Aorta (tissue), 5 donors: ENCODE results near the gene JAM3. TPM values are rescaled to one million over a fixed set of nuclear protein-coding genes. Genes with fewer than 3 reads are reported as not detected.
A peak's percentile ranks its signal among the peaks of the same experiment; 100 is the strongest.

Experiments used
- ATAC-seq: fragments of 200-7000 bp; cut with Tn5 transposase; one replicate; pipeline ENCODE4 v1.9.1; 2022; ENCODE audit warnings: moderate library complexity; ENCODE audit not compliant: low FRiP score
- DNase-seq, 2 donors: peaks; one replicate each; pipeline ENCODE4 v3.0.0-alpha.2; 2020
- H3K27ac ChIP-seq, 2 donors: one replicate each; pipeline ENCODE4 v1.5.1; 2013; ENCODE audit warnings: low read length in 2 of 2, mild to moderate bottlenecking in 2 of 2, moderate library complexity in 2 of 2, control low read depth in 1 of 2, inconsistent platforms in 1 of 2, low read depth in 1 of 2
- H3K27me3 ChIP-seq, 2 donors: one replicate each; pipeline ENCODE4 v1.6.1; 2013; ENCODE audit warnings: control low read depth in 1 of 2, low read length in 1 of 2, mild to moderate bottlenecking in 1 of 2, moderate library complexity in 1 of 2; ENCODE audit not compliant: insufficient read depth in 2 of 2, control insufficient read depth in 1 of 2
- H3K36me3 ChIP-seq, 2 donors: one replicate each; pipeline ENCODE4 v1.6.1; 2013; ENCODE audit warnings: control low read depth in 1 of 2, low read length in 1 of 2, mild to moderate bottlenecking in 1 of 2; ENCODE audit not compliant: insufficient read depth in 2 of 2, control insufficient read depth in 1 of 2
- H3K4me1 ChIP-seq, 2 donors: one replicate each; pipeline ENCODE4 v1.6.1; 2013; ENCODE audit warnings: low read length in 2 of 2, control low read depth in 1 of 2, mild to moderate bottlenecking in 1 of 2, moderate library complexity in 1 of 2; ENCODE audit not compliant: insufficient read depth in 2 of 2, control insufficient read depth in 1 of 2
- H3K4me3 ChIP-seq, 2 donors: one replicate each; pipeline ENCODE4 v1.5.1; 2013; ENCODE audit warnings: low read length in 2 of 2, control low read depth in 1 of 2, mild to moderate bottlenecking in 1 of 2
- H3K9me3 ChIP-seq: one replicate; pipeline ENCODE4 v1.6.1; 2013; ENCODE audit warnings: mild to moderate bottlenecking, low read length; ENCODE audit not compliant: control insufficient read depth
- WGBS, 2 donors: extraction: QIAGEN DNeasy Blood & Tissue Kit; methylation state at CpG; one replicate each; pipeline ENCODE4 v1.1.7; 2013; 5-methylcytosine and 5-hydroxymethylcytosine counted together
- intact Hi-C, 2 donors: fragments of 100-400 bp; cut with DNase I; formaldehyde crosslinking; loops; one replicate each; pipeline versions ENCODE4 v1.14.2 to v1.15.0; 2022
- polyA plus RNA-seq, 2 donors: library from polyadenylated mRNA; stranded (reverse); fragments of 200-250 nt; gene quantifications; one replicate each; pipeline ENCODE4 v1.2.3, GENCODE V29; 2013
- total RNA-seq, 2 donors: library from RNA; stranded (reverse); fragmentation: NEBNext Ultra II Directional; extraction: Animal tissue kit (Norgen Biotek cat#: 25700); gene quantifications; one replicate each; pipeline ENCODE4 v1.2.1, GENCODE V29; 2021
- donor health status: healthy with polysubstance abuse.
- donor health status: Bipolar disorder and iron deficiency.
- donor health status: DM: no; HTN: no; CAD: no.
- donor health status: DM: no; HTN: no; CAD: no.
- donor health status: DM: yes; HTN: yes; CAD: no.

Gene JAM3
- total and polyA plus RNA-seq, 4 donors, result 22.2 to 102 (median 75.9) TPM

DNA sequence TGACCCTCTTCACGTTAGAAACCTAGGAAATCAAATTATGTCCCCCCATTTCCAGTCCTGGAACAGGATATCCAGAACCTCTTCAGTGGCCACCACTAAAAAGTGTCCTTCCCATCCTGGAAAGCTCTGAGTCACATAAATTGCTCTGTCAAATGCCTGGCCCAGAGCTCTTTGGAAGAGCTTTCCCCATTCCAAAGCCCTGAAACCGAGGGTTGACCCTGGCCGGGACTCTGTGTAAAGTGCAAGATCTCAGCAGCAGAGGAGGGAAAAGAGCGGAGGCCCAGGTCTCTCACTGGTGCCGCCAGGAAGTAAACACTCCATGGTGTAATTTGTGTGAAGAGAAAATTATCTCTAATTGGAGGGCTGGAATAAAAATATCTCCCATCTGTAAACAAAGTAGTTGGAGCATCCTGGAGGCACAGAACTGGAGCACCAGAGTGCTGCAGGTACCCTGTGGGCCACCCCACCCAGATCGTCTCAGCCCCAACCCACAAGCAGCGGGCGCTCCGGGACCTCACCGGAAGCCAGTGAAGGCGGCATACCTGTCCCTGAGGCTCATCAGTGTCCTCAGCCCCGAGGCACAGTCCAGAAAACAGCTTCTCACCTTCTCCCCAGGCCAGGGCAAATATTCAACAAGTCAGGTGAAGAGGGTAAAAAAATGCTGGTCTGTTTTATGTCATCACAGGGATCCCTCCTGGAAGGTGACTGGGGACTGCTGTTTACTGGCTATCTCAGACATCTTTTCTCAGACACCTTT, 4.7 kb upstream of the JAM3 start:
- no peak overlapping the region for H3K27ac ChIP-seq
- intact Hi-C loops, result no loop called here
- H3K9me3 ChIP-seq, result no peaks in the 10 kb centered on the region
- no peak for ATAC-seq
- H3K27me3 ChIP-seq, result no peaks in the 10 kb centered on the region
- no peak for DNase-seq
- no peaks in the 10 kb centered on the region for H3K4me1 ChIP-seq
- no peak overlapping the region for H3K4me3 ChIP-seq
- 88 to 92% methylated on average over 12 of the region's 12 CpGs for WGBS, 2 donors
- no peaks in the 10 kb centered on the region for H3K36me3 ChIP-seq

DNA sequence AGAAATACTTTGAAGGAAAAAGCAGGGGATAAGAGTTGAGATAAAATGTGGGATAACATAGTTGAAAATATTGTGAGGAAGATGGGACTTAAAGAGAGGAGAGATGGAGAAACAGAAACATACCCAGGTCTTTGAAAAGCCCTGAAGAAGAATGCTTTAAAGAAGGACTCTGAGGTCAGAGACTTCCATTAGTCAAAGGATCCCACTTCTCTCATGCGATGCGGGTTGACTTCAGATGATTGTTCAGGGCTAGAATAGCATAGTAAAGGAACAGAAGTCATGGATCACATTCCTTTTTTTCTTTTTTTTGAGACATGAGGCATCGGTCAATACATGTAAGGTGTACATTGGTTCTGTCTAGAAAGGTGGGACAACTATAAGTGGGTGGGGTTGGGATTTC, 3.5 kb upstream of the JAM3 start:
- H3K9me3 ChIP-seq, result no peaks in the 10 kb centered on the region
- ATAC-seq (no peak), DNase-seq (no peak)
- no peaks in the 10 kb centered on the region for H3K27me3 ChIP-seq
- intact Hi-C loops, result no loop called here
- H3K4me3 ChIP-seq, result no peak overlapping the region
- peaks cover 0 to 2% of the 10 kb centered on the region in 2 donors for H3K4me1 ChIP-seq
- 94 to 97% methylated on average over 3 of the region's 3 CpGs for WGBS, 2 donors
- no peak overlapping the region for H3K27ac ChIP-seq
- no peaks in the 10 kb centered on the region for H3K36me3 ChIP-seq

DNA sequence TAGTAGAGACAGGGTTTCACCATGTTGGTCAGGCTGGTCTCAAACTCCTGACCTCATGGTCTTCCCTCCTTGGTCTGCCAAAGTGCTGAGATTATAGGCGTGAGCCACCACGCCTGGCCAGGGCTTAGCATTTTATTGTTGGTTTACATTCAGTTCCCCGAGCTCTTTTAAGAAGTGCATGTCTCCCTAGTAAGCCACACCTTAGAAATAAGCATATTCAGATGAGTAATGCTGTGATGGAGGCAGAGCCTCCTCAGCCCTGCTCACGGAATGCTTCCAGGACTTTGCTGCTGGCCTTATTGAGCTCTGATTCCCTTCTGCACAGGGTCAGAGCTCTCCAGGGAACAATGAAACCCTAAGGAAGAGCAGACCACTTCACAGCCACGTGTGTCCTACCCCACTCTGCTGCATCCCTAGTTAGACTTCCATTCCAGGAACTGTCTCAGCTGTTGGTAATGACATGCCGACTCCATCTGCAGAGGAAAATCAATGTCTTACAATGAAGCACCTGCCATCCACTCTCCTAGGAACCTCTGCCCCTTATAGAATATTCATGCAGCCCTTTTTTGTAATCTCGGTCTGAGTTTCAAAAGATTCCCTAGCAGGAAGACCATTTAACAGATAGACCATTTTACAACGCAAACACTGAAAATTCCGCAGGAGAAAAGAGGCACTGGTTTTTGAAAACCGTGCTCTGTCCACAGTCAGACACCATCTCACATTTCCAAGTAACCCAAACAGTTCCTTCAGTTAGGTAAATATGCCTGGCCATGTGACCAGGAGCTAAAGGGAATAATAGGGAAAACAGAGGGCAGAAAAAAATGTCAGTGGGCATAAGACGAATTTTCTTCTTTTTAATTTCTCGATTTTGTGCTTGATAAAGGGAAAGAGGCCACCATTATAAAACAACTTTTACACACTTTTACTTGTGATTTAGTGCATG, 1.7 kb upstream of the JAM3 start:
- 66 to 68% methylated on average over 12 of the region's 12 CpGs for WGBS, 2 donors
- peaks cover 0 to 2% of the 10 kb centered on the region in 2 donors for H3K4me1 ChIP-seq
- intact Hi-C loops, result no loop called here
- no peak overlapping the region for H3K27ac ChIP-seq
- DNase-seq, result no peak
- no peak for ATAC-seq
- H3K9me3 ChIP-seq, result no peaks in the 10 kb centered on the region
- H3K27me3 ChIP-seq, result no peaks in the 10 kb centered on the region
- H3K4me3 ChIP-seq, result no peak overlapping the region
- no peaks in the 10 kb centered on the region for H3K36me3 ChIP-seq

DNA sequence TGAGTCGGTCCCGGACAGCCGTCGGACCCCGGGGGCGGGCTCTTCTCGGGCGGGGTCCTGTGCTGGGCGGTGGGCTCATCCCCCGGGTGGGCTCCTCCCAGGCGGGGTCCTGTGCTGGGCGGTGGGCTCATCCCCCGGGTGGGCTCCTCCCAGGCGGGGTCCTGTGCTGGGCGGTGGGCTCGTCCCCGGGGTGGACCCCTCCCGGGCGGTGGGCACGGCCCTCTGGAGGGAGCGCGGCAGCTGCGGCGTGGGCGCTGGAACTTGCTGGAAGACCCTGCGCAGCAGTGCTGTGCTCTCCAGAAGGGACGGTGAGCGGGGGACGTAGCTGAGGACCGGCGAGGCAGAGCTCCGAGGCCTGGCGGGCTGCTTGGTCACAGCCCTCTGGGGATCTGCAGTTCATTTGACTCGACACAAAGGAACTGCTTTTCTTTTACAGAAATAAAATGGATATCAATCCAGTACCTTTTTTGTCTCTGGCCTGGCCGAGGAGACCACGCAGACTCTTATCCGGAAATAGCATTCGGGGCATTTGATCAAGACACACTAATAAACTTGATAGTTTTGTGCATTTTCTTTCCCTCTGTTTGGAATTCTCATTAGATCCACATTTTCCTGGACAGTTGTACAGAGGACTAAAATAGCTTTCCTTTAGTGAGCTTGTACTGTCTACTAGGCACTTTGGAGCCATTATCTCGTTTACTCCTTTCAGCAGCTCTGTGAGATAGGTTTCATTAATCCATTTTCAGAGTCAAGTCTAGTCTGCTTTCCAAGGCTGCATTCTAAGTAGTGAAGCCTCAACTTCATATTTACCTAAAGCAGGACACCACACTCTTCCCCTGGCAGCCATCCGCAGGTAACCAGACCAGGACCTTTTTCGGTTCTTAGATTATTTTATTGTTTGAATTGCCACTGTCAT, 812 bp downstream of the JAM3 start:
- DNase-seq (peak in 1 of 2 donors; percentile 84), ATAC-seq (peak; percentile 78)
- intact Hi-C loops, result loop anchor here (1.0 to 5.0 kb wide), 3 partner anchors 55 to 70 kb away; no protein-coding TSS in a partner anchor
- peak overlapping the region; percentile 65 to 73 for H3K4me3 ChIP-seq
- peak overlapping the region; percentile 59 to 64 for H3K27ac ChIP-seq
- peaks cover 0 to 2% of the 10 kb centered on the region in 2 donors for H3K4me1 ChIP-seq
- WGBS, 2 donors, result 4 to 5% methylated on average over 32 to 41 of the region's 41 CpGs
- no peaks in the 10 kb centered on the region for H3K9me3 ChIP-seq
- H3K27me3 ChIP-seq, result no peaks in the 10 kb centered on the region
- H3K36me3 ChIP-seq, result no peaks in the 10 kb centered on the region

DNA sequence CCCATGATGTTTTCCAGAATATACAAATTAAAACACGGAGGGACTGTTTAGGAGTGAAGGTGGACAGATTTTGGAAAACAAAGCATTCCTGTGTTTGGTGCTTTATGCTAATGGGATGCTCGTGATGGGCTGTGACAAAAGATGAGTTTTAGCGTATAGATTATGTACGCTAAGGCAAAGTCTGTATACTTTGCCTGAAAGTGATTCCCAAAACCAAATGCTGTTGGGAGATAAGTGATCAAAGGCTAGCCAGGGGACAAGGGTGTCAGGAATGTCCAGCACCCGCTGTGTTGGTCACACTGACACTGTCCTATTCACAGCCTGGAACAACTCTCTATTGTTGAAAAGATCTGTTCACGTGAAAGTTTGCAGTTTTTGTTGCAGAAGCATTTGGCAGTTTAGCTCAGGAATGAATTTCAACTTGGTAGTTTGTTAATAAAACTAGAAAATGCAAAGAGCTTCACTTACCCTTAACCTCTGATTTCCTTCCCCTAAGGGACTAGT, 1.5 kb downstream of the JAM3 start:
- no peak for DNase-seq
- no peak for ATAC-seq
- H3K9me3 ChIP-seq, result no peaks in the 10 kb centered on the region
- intact Hi-C loops, result loop anchor here (2.0 to 5.0 kb wide), 2 partner anchors 54 to 67 kb away; no protein-coding TSS in a partner anchor
- 44 to 46% methylated on average over 6 of the region's 6 CpGs for WGBS, 2 donors
- no peaks in the 10 kb centered on the region for H3K36me3 ChIP-seq
- no peak overlapping the region for H3K27ac ChIP-seq
- no peaks in the 10 kb centered on the region for H3K27me3 ChIP-seq
- H3K4me1 ChIP-seq, result peaks cover 0 to 4% of the 10 kb centered on the region in 2 donors
- peak overlapping the region in 1 of 2 donors; percentile 65 for H3K4me3 ChIP-seq

DNA sequence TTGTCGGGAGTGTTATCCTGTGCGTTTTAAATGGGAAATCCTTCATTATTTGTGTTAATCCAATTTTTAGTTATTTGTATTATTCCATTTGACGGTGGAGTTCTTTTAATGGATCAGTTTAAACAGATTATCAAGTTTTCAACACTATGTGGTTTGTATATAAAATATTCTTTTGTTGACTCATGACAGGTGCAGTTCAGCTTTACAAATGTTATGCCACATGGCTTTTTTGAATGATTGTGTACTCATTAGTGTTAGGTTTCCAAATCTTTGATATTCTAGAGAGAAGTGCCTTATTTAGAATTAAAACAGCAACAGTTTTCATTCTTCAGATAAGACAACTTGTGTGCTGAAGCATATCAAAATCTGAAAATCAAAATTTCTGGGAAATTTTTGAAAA, 2.4 kb downstream of the JAM3 start:
- ATAC-seq (no peak), DNase-seq (no peak)
- intact Hi-C loops, result loop anchor here (2.0 to 5.0 kb wide), 2 partner anchors 53 to 66 kb away; no protein-coding TSS in a partner anchor
- H3K4me1 ChIP-seq, result peaks cover 0 to 4% of the 10 kb centered on the region in 2 donors
- H3K27ac ChIP-seq, result no peak overlapping the region
- 76 to 80% methylated on average over 3 of the region's 3 CpGs for WGBS, 2 donors
- H3K4me3 ChIP-seq, result no peak overlapping the region
- no peaks in the 10 kb centered on the region for H3K36me3 ChIP-seq
- no peaks in the 10 kb centered on the region for H3K27me3 ChIP-seq
- H3K9me3 ChIP-seq, result no peaks in the 10 kb centered on the region

DNA sequence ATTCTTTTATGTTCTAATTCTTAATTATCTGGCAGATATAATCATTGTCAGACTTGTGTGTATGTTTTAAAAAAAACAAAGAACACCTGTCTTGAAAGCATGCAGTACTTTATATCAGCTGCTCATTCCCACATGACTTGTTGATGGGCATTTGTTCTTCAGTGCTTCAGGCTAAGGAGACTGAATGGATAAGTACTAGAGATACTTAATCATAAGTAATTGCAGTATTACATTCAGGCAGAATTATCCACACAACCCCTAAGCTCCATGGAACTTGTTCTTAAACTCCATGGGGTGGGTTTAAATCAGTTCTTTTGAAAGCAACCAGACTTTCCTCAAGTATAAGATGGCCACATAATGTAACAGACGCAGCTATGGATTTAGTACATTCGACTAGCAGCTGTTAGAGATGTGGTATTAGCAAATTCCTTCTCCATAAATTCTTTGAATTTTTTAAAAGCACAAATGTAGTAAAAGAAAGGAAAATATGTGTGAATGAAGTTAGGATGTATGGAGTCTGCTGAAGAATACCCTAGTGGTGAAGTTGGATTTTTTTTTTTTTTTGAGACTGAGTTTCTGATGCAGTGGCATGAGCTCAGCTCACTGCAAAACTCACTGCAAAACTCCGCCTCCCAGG, 3.0 kb downstream of the JAM3 start:
- ATAC-seq, result no peak
- WGBS, 2 donors, result 84 to 86% methylated on average over 3 of the region's 3 CpGs
- Histone ChIP-seq H3K27ac (no peak overlapping the region), H3K4me1 (peaks cover 0 to 4% of the 10 kb centered on the region in 2 donors), H3K27me3 (no peaks in the 10 kb centered on the region), H3K4me3 (no peak overlapping the region), H3K36me3 (no peaks in the 10 kb centered on the region), H3K9me3 (no peaks in the 10 kb centered on the region)
- intact Hi-C loops, result loop anchor here (2.0 to 5.0 kb wide), 2 partner anchors 53 to 65 kb away; no protein-coding TSS in a partner anchor
- DNase-seq, result no peak
